Fibroblast of skin of left quadriceps (primary cell): ENCODE data around the gene WIPF1.

Source experiments
- DNase-seq, 2 experiments: peaks; one replicate each; pipeline ENCODE4 v3.0.0-alpha.2; 2013; ENCODE audit warnings: low read depth in 2 of 2

Gene WIPF1

GRCh38 chr2:174597345-174598047 lies at the start of gene WIPF1:
Gene WIPF1, minus strand, starts transcription at chr2:174597804. Its CDS starts 12,231 bp downstream, at chr2:174585573.
- DNase-seq = no peak

- DNase-seq = no peak
Observed at GRCh38 chr2:174645296-174645695, 47.7 kb upstream of the WIPF1 start.

GRCh38 chr2:174644406-174644805 lies 46.8 kb upstream of the WIPF1 start:
- DNase-seq = no peak

- no peak for DNase-seq
Observed at GRCh38 chr2:174643356-174643755, 45.8 kb upstream of the WIPF1 start.

- DNase-seq = no peak
Observed at GRCh38 chr2:174641168-174641567, 43.6 kb upstream of the WIPF1 start.

GRCh38 chr2:174636987-174637386 lies 39.4 kb upstream of the WIPF1 start:
- no peak for DNase-seq

- peak; percentile 58 to 60 for DNase-seq
Observed at GRCh38 chr2:174635776-174636404, 38.3 kb upstream of the WIPF1 start.

GRCh38 chr2:174635015-174635593 lies 37.5 kb upstream of the WIPF1 start:
- no peak for DNase-seq

GRCh38 chr2:174634130-174635014 lies 36.8 kb upstream of the WIPF1 start:
- no peak for DNase-seq

- DNase-seq = no peak
Observed at GRCh38 chr2:174633623-174633930, 36.0 kb upstream of the WIPF1 start.

GRCh38 chr2:174632841-174633622 lies 35.4 kb upstream of the WIPF1 start:
- DNase-seq = no peak

- DNase-seq = peak; percentile 82 to 83
Observed at GRCh38 chr2:174631009-174631981, 33.7 kb upstream of the WIPF1 start.

- no peak for DNase-seq
Observed at GRCh38 chr2:174630107-174630506, 32.5 kb upstream of the WIPF1 start.

- DNase-seq = no peak
Observed at GRCh38 chr2:174629506-174629905, 31.9 kb upstream of the WIPF1 start.

- no peak for DNase-seq
Observed at GRCh38 chr2:174628528-174629169, 31.0 kb upstream of the WIPF1 start.

GRCh38 chr2:174627216-174627615 lies 29.6 kb upstream of the WIPF1 start:
- no peak for DNase-seq

GRCh38 chr2:174624895-174625430 lies 27.4 kb upstream of the WIPF1 start:
- DNase-seq = no peak

GRCh38 chr2:174623690-174624089 lies 26.1 kb upstream of the WIPF1 start:
- no peak for DNase-seq

GRCh38 chr2:174623106-174623637 lies 25.6 kb upstream of the WIPF1 start:
- DNase-seq = no peak
